Omental fat pad (tissue), 4 donors: Measurements from ENCODE around the gene PADI2. TPM values are rescaled to one million over a fixed set of nuclear protein-coding genes. Genes with fewer than 3 reads are reported as not detected.

Experiments used
- ATAC-seq: fragments of 150-250 bp; one replicate; pipeline ENCODE4 v1.9.1; 2016; ENCODE audit warnings: mild to moderate bottlenecking, moderate library complexity; ENCODE audit not compliant: low FRiP score
- DNase-seq: peaks from one replicate; pipeline ENCODE4 v3.0.0-alpha.2; 2019; ENCODE audit warnings: low spot score
- CTCF ChIP-seq, 3 donors: fragments of 450-650 bp; IDR thresholded peaks; one replicate each; pipeline ENCODE4 v1.5.1; 2016 to 2017; ENCODE audit warnings: antibody characterized with exemption in 3 of 3, mild to moderate bottlenecking in 3 of 3, moderate library complexity in 2 of 3
- total RNA-seq, 4 donors: library from RNA; depleted of rRNA; stranded (reverse); fragments of >200 nt; gene quantifications; one replicate each; pipeline ENCODE4 v1.1.0, GENCODE V29; 2016

Gene PADI2
- total RNA-seq, 4 donors from 2014 or later = 0.37 to 19.9 (median 1.6) TPM

GRCh38 chr1:17091252-17091651 lies 28.0 kb downstream of the PADI2 start:
- no peak for TF ChIP-seq CTCF (IDR thresholded peaks at IDR 0.05)
- ATAC-seq = no peak

GRCh38 chr1:17089506-17089905 lies 29.7 kb downstream of the PADI2 start:
- ATAC-seq (no peak), DNase-seq (no peak)

More at GRCh38 chr1:17091252-17091651, 28.0 kb downstream of the PADI2 start:
- no peak for DNase-seq

GRCh38 chr1:17086751-17087150 lies 32.5 kb downstream of the PADI2 start:
- DNase-seq (no peak), ATAC-seq (no peak)
- TF ChIP-seq CTCF (IDR thresholded peaks at IDR 0.05) = no peak

More at GRCh38 chr1:17089506-17089905, 29.7 kb downstream of the PADI2 start:
- TF ChIP-seq CTCF (IDR thresholded peaks at IDR 0.05) = no peak

- no peak for DNase-seq
- ATAC-seq = no peak
- TF ChIP-seq CTCF (IDR thresholded peaks at IDR 0.05) = no peak
These were observed 34.5 kb downstream of the PADI2 start for GRCh38 chr1:17084787-17085186.

- ATAC-seq (no peak), DNase-seq (no peak)
- no peak for TF ChIP-seq CTCF (IDR thresholded peaks at IDR 0.05)
These were observed 36.5 kb downstream of the PADI2 start for GRCh38 chr1:17082761-17083160.

GRCh38 chr1:17081439-17081838 lies 37.8 kb downstream of the PADI2 start:
- DNase-seq (no peak), ATAC-seq (no peak)

More at GRCh38 chr1:17081439-17081838, 37.8 kb downstream of the PADI2 start:
- TF ChIP-seq CTCF (IDR thresholded peaks at IDR 0.05) = no peak
